RPMI8226 (cell line): ENCODE data around the gene CCR7.
A peak's percentile ranks its signal among the peaks of the same experiment; 100 is the strongest.

Experiments
- DNase-seq: peaks from one replicate; pipeline ENCODE4 v3.0.0-alpha.2; 2015

CCR7 gene

DNA sequence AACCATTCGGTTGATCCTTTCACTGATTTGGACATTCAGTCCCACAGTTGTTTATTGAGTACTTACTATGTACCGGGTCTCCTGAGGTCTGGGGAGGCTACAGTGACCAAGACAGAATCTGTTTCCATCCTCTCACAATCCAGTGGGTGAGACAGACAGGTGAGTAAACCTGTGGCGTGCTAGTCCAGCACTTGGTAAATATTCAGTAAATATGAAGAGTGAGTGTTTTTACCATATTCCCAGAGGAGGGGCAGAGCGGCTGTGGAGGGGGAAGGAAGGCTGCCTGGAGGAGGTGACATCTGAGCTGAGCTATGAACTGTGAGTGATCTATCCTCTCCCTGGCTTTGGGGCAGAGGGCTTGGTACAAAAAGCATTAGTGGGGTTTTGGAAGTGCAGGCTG is 31.4 kb downstream of the CCR7 start:
- DNase-seq = no peak

GRCh38 chr17:40532520-40533253 is 32.6 kb downstream of the CCR7 start:
- DNase-seq = no peak

DNA sequence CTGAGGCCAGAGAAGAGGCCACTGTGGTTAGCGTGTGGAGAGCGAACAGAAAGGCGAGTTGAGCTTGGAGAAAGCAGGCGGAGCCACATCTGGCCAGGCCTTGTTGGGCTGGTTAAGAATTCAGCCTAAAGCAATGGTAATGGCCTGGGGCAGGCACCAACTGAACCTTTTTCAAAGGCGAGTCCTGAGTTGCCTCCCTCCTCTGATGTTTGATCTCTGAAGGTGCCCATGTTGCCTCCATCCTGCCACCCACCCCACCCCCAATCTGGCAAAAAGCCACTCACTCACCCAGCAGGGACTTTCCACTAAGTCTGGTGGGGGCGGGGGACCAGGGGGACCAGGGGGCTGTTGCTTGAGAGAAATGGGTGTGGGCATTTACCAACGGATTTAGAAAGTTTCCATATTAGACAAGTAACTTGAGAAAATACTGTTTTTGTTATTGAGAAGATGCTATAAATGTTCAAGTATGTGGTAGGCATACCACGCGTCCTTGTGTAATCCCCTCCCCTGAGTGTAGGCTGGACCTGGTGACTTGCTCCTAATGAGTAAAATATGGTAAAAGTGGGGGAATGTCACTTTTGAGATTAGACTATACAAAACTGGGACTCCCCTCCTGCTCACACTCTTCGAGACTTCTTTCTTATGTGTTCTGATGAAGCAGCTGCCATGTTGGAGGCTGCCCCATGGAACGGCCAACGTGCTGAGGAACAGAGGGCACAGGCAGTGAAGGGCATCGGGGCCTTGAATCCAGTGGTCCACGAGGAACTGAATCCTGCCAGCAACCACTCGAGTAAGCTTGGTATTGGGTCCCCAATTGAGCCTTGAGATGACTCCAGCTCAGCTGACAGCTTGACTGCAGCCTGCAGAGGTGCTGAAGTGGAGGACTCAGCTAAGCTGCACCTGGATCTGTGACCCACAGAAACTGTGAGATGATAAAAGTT is 34.0 kb downstream of the CCR7 start:
- DNase-seq = no peak

DNA sequence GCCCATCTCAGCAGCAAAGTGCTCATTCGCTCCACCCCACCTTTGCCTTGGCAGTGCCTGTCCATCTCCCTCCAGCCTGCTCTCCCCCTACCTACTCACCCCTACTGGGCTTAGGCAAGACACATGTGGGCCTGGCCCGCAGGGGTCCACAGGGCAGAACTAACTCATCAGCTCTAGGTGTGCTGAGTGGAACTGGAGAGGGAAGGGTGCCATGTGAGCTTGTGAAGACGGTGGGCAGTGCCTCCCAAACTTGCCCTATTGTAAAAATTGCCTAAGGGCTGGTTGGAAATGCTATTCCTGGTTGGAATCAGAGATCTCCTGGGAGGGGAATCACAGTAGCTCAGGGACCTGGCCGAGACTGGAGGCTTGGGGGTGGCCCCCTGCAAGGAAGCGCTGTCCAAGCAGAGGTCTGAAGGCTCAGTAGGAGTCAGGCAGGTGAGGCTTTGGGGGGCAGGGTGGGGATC is 34.7 kb downstream of the CCR7 start:
- DNase-seq = no peak

GRCh38 chr17:40529991-40530390 is 35.3 kb downstream of the CCR7 start:
- no peak for DNase-seq

GRCh38 chr17:40528692-40529417 is 36.4 kb downstream of the CCR7 start:
- DNase-seq = no peak

- no peak for DNase-seq
These were observed 38.6 kb downstream of the CCR7 start for GRCh38 chr17:40526668-40527067.

DNA sequence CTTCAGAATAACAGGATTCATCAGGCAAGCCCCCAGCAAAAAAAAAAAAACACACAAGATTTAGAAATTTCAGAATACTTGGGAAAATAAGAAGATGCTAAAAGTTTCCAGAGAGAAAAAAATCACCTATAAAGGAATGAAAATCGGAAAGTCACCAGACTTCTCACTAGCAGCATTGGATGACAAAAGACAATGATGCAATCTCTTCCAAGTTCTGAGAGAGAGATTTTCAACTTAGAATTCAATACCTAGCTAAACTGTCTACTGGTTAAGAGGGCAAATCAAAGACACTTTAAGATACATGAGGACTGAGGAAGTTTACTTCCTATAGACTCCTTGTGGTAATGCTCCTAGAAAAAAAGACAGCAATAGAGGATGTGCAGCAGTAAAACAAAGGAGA is 40.0 kb downstream of the CCR7 start:
- DNase-seq = no peak

GRCh38 chr17:40524243-40524965 is 40.9 kb downstream of the CCR7 start:
- no peak for DNase-seq

DNA sequence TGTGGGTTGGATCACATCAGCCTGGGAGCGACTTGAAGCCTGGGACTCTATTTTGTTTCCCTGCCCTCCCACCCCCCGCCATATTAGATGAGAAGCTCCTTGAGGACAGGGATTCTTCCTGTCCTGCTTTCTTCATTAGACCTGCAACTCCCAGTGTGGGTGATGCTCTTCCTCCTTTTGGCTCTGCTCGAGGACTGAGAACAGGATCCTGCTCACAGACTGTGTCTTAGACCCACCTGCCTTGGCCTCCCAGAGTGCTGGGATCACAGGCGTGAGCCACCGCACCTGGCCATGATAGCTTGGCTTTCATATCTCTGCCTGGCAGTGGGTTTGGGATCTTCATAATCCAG is 42.3 kb downstream of the CCR7 start:
- no peak for DNase-seq

GRCh38 chr17:40522250-40522960 is 42.9 kb downstream of the CCR7 start:
- DNase-seq = no peak

DNA sequence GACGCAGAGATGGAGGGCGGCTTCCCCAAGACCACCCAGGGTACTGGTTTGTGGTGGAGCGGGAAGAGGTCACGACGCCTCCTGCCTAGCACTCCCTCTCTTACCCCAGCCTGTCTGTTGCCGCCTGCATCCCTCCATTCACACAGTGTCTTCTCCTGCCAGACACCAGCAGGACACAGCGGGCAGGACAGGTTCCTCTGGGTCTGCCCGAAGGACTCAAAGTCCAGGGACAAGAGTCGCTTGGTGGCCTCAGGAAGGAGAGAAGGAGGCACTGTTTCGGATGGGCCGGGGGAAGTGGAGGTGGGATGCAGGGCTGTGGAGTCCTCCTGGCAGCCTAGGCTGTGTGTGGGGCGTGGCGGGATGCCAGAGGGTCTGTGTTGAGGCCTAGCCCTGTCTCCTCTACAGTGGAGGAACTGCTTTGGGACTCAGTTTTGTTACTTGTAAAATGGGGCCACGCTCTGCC is 44.2 kb downstream of the CCR7 start:
- DNase-seq = no peak

GRCh38 chr17:40519089-40519775 is 46.0 kb downstream of the CCR7 start:
- DNase-seq = no peak

- no peak for DNase-seq
These were observed 46.7 kb downstream of the CCR7 start for GRCh38 chr17:40518401-40519088.

GRCh38 chr17:40517981-40518380 is 47.3 kb downstream of the CCR7 start:
- DNase-seq = no peak

DNA sequence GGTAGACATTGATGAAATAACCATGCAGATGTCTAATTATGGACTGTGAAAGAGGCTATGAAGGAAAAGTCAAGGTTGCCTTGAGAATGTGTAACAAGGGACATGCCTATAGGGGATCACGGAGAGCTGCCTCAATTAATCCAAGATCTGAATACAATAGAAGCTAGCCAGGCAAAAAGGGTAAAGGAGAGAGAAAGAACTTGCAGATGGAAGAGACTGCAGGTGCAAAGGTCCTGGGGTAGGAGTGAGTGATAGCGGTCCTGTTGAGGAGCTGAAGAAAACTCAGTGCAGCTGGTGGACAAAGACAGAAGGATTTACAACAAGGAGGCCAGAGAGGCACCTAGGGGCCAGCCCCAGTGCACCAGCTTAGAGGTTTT is 48.0 kb downstream of the CCR7 start:
- no peak for DNase-seq

DNA sequence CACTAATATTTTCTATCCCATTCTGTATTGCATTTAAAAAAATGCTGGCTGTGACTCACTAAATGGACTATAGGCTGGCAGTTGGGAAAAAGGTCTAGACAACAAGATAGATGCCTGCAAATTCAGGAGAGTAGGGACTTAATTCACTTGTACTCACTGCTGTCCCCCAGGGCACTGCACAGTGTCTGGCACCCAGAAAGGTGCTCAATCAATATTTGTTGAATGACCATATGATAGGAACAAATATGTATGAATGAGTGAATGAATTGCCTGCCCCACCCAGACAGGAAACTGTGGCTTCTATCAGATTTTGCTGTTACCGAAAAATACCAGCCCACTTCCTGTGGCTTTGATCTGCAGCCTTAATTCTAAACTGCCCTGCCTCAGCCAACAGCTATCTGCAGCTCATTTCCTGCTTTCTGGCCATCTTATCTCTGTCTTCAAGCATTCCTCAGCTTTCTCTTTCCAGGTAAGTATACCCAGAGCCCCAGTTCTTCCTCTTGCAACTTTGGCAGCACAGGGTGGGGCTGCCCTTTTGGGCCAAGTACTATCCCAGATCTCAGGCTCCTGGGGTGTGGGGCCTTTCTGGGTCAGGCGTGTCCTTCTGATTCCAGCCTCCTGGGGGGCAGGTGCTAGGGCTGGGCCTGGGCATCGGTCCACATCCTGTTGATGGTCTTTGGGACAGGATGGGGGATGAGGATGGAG is 48.5 kb downstream of the CCR7 start:
- peak; percentile 52 for DNase-seq

DNA sequence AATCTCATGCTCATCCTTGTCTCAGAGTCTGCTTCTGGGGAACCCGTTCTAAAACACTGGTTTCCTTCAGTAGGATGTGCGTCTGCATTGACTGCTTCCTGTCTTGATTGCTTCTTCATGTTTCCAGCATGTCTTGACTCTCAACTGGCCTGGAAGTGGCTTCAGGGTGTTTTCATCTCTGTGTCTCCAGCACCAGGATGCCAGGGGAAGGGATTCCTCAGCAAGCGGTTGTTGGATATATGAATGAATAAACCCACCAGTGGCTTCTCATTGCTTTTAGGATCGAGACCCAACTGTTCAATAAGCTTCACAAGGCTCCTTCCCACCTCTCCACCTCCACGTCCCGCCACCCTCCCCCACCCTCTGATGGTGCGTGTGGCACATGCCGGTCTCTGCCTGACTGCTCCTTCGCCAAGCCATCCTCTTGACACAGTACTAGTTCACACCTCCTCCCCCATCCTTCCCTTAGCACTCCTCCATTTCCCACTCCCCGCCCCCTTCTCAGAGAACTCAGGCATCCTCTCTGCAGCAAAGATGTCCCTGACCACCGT is 49.7 kb downstream of the CCR7 start:
- DNase-seq = no peak

GRCh38 chr17:40515011-40515410 is 50.3 kb downstream of the CCR7 start:
- DNase-seq = no peak
